ENCODE results near the gene OR14C36.
"Not testable (repeated sequence)": the region's sequence is repeated elsewhere in the genome, so short reads cannot be mapped to it uniquely, and the experiment has no call there.

The OR14C36 gene

GRCh38 chr1:248348475-248348874 is at the start of gene OR14C36:
OR14C36 (plus strand) TSS chr1:248348775; CDS start chr1:248348775, 0 bp downstream.
- TF ChIP-seq CTCF (conservative IDR thresholded peaks at IDR 0.05), result no peak
- H3K27ac ChIP-seq, result no peak within 1 kb of the TSS

GRCh38 chr1:248303324-248303723 is 45.3 kb upstream of the OR14C36 start, which contains the start of gene OR2T12:
OR2T12 (minus strand) TSS chr1:248303424; CDS start chr1:248295578, 7,846 bp downstream.
- no peak within 1 kb of the TSS for H3K27ac ChIP-seq
- TF ChIP-seq CTCF (conservative IDR thresholded peaks at IDR 0.05), result no peak

- H3K27ac ChIP-seq, result not testable (repeated sequence)
Measured at GRCh38 chr1:248305672-248306071, 42.9 kb upstream of the OR14C36 start.

- no peak for TF ChIP-seq CTCF (conservative IDR thresholded peaks at IDR 0.05)
- H3K27ac ChIP-seq, result no peak overlapping the region
Measured at GRCh38 chr1:248306103-248306502, 42.5 kb upstream of the OR14C36 start.

- H3K27ac ChIP-seq, result not testable (repeated sequence)
Measured at GRCh38 chr1:248306740-248307139, 41.8 kb upstream of the OR14C36 start.

GRCh38 chr1:248316796-248317195 is 31.8 kb upstream of the OR14C36 start:
- no peak overlapping the region for H3K27ac ChIP-seq
- TF ChIP-seq CTCF (conservative IDR thresholded peaks at IDR 0.05), result no peak

GRCh38 chr1:248324468-248324867 is 24.1 kb upstream of the OR14C36 start, which contains the start of gene OR2M7:
OR2M7 (minus strand) TSS chr1:248324568; CDS start chr1:248324568, 0 bp downstream.
- TF ChIP-seq CTCF (conservative IDR thresholded peaks at IDR 0.05), result no peak
- H3K27ac ChIP-seq, result no peak within 1 kb of the TSS

GRCh38 chr1:248343451-248343850 is 5.1 kb upstream of the OR14C36 start:
- no peak overlapping the region for H3K27ac ChIP-seq
- no peak for TF ChIP-seq CTCF (conservative IDR thresholded peaks at IDR 0.05)

GRCh38 chr1:248359415-248359814 is 10.8 kb downstream of the OR14C36 start:
- no peak for TF ChIP-seq CTCF (conservative IDR thresholded peaks at IDR 0.05)
- no peak overlapping the region for H3K27ac ChIP-seq

Measured in VCaP (cell line).